Keratinocyte (primary cell): ENCODE results near the gene CACNA2D1. TPM values are rescaled to one million over a fixed set of nuclear protein-coding genes. Genes with fewer than 3 reads are reported as not detected.

Experiments
- DNase-seq: peaks from one replicate; pipeline ENCODE4 v3.0.0-alpha.2; 2011; ENCODE audit warnings: low read depth, missing footprints, low spot score
- FAIRE-seq: peaks from 2 replicates; lab custom pipeline; 2011; peaks lifted over from hg19 to GRCh38; lab: Jason Lieb, UNC
- H2AFZ ChIP-seq: 2 replicates; pipeline ENCODE4 v1.6.0; 2012; ENCODE audit warnings: low read length, control low read depth, inconsistent platforms; ENCODE audit not compliant: control insufficient read depth
- H3K27ac ChIP-seq: 2 replicates; pipeline ENCODE4 v1.5.1; 2011; ENCODE audit warnings: low read length; ENCODE audit not compliant: control insufficient read depth, insufficient read depth
- H3K27me3 ChIP-seq: 3 replicates; pipeline ENCODE4 v1.6.0; 2011; ENCODE audit warnings: low read length; ENCODE audit not compliant: control insufficient read depth, insufficient read depth; ENCODE audit errors: extremely low read depth
- H3K36me3 ChIP-seq, 2 experiments: 2 replicates in 1 of 2; 3 replicates in 1 of 2; pipeline ENCODE4 v1.5.1; 2011; ENCODE audit warnings: low read length in 2 of 2, mild to moderate bottlenecking in 1 of 2; ENCODE audit not compliant: control insufficient read depth in 2 of 2, insufficient read depth in 2 of 2; ENCODE audit errors: extremely low read depth in 1 of 2
- H3K4me1 ChIP-seq: 3 replicates; pipeline ENCODE4 v1.5.1; 2011; ENCODE audit warnings: low read length; ENCODE audit not compliant: control insufficient read depth, insufficient read depth; ENCODE audit errors: extremely low read depth
- H3K4me2 ChIP-seq: 3 replicates; pipeline ENCODE4 v1.6.0; 2011; ENCODE audit warnings: low read depth, low read length; ENCODE audit not compliant: control insufficient read depth, insufficient read depth; ENCODE audit errors: extremely low read depth
- H3K4me3 ChIP-seq, 3 experiments: fragments of 200-600 bp in 1 of 3; sonication (generic) in 1 of 3; 2 replicates in 2 of 3; 3 replicates in 1 of 3; pipeline ENCODE4 v1.5.1; 2011 to 2016; ENCODE audit warnings: low read length in 3 of 3, mild to moderate bottlenecking in 3 of 3, control low read depth in 2 of 3, inconsistent platforms in 1 of 3, low read depth in 1 of 3, mixed read lengths in 1 of 3, mixed run types in 1 of 3, moderate library complexity in 1 of 3; ENCODE audit not compliant: control insufficient read depth in 2 of 3, insufficient read depth in 2 of 3; ENCODE audit errors: extremely low read depth in 1 of 3
- H3K79me2 ChIP-seq: 2 replicates; pipeline ENCODE4 v1.6.0; 2012; ENCODE audit warnings: low read length; ENCODE audit not compliant: control insufficient read depth, insufficient read depth
- H3K9ac ChIP-seq: 3 replicates; pipeline ENCODE4 v1.6.0; 2011; ENCODE audit warnings: low read length; ENCODE audit not compliant: control insufficient read depth, insufficient read depth; ENCODE audit errors: extremely low read depth
- H3K9me1 ChIP-seq: 3 replicates; pipeline ENCODE4 v1.6.0; 2011; ENCODE audit warnings: low read length; ENCODE audit not compliant: control insufficient read depth, insufficient read depth; ENCODE audit errors: extremely low read depth
- H3K9me3 ChIP-seq: 2 replicates; pipeline ENCODE4 v1.5.1; 2012; ENCODE audit warnings: low read depth, low read length; ENCODE audit not compliant: control insufficient read depth
- H4K20me1 ChIP-seq: 3 replicates; pipeline ENCODE4 v1.6.0; 2011; ENCODE audit warnings: low read length; ENCODE audit not compliant: control insufficient read depth, insufficient read depth; ENCODE audit errors: extremely low read depth
- EZH2 ChIP-seq: IDR thresholded peaks from one replicate; pipeline ENCODE4 v1.6.1; 2012; ENCODE audit warnings: inconsistent platforms, mild to moderate bottlenecking, low read length, moderate library complexity
- dilution Hi-C: fragments of 300-500 bp; cut with MboI; formaldehyde crosslinking; loops from one replicate; pipeline ENCODE4 v1.7.0; 2020; ENCODE audit warnings: low sequenced_read_pairs; ENCODE audit not compliant: extremely low pct_ligation_motif_present
- polyA plus RNA-seq, 5 experiments: library from polyadenylated mRNA; depleted of rRNA in 3 of 5; stranded (reverse) in 3 of 5; stranded (forward) in 1 of 5; unstranded in 1 of 5; fragments of >200 nt; gene quantifications; 1 replicate in 1 of 5; 2 replicates in 3 of 5; 3 replicates in 1 of 5; pipeline versions ENCODE4 v1.2.1 to v1.2.3, GENCODE V29; 2011 to 2012; ENCODE audit warnings: missing spikeins in 2 of 5, low read depth in 1 of 5, low replicate concordance in 1 of 5
- TF ChIP-seq, protein P1 (sequence below), 3 experiments: IDR thresholded peaks in 1 of 3; conservative IDR thresholded peaks in 1 of 3; optimal IDR thresholded peaks in 1 of 3; 2 replicates in 2 of 3; 3 replicates in 1 of 3; pipeline versions ENCODE3 to v1.5.1; 2011; ENCODE audit warnings: low read length in 3 of 3, mild to moderate bottlenecking in 3 of 3, moderate library complexity in 2 of 3, control low read depth in 1 of 3, inconsistent platforms in 1 of 3; ENCODE audit not compliant: insufficient read depth in 2 of 3; ENCODE audit errors: extremely low read depth in 1 of 3

The CACNA2D1 gene
- polyA plus RNA-seq, 1 donor (not counting 4 experiments of a cell fraction or from before 2014, with no cell fraction given), result 1.8 TPM

- no peak for FAIRE-seq
- Histone ChIP-seq H3K36me3 (no peaks in the 10 kb centered on the region), H3K27ac (no peak overlapping the region), H3K4me2 (no peak overlapping the region), H3K4me3 (no peak overlapping the region), H3K9me1 (no peaks in the 10 kb centered on the region), H3K9ac (no peak overlapping the region), H3K4me1 (no peaks in the 10 kb centered on the region), H2AFZ (no peak overlapping the region), H3K9me3 (no peaks in the 10 kb centered on the region), H3K79me2 (no peaks in the 10 kb centered on the region), H4K20me1 (no peaks in the 10 kb centered on the region), H3K27me3 (no peaks in the 10 kb centered on the region)
- dilution Hi-C loops, result no loop called here
- TF ChIP-seq EZH2, result no peak
- TF ChIP-seq, protein P1, sequence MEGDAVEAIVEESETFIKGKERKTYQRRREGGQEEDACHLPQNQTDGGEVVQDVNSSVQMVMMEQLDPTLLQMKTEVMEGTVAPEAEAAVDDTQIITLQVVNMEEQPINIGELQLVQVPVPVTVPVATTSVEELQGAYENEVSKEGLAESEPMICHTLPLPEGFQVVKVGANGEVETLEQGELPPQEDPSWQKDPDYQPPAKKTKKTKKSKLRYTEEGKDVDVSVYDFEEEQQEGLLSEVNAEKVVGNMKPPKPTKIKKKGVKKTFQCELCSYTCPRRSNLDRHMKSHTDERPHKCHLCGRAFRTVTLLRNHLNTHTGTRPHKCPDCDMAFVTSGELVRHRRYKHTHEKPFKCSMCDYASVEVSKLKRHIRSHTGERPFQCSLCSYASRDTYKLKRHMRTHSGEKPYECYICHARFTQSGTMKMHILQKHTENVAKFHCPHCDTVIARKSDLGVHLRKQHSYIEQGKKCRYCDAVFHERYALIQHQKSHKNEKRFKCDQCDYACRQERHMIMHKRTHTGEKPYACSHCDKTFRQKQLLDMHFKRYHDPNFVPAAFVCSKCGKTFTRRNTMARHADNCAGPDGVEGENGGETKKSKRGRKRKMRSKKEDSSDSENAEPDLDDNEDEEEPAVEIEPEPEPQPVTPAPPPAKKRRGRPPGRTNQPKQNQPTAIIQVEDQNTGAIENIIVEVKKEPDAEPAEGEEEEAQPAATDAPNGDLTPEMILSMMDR (optimal IDR thresholded peaks at IDR 0.05 in 1 of 3, IDR thresholded peaks at IDR 0.05 in 1 of 3, conservative IDR thresholded peaks at IDR 0.05 in 1 of 3; ENCODE audit: extremely low read depth in 1 of 3, insufficient read depth in 2 of 3, low read length in 3 of 3), result no peak
- no peak for DNase-seq
These were observed 508.8 kb downstream of the CACNA2D1 start for GRCh38 chr7:81934596-81935301.

DNA sequence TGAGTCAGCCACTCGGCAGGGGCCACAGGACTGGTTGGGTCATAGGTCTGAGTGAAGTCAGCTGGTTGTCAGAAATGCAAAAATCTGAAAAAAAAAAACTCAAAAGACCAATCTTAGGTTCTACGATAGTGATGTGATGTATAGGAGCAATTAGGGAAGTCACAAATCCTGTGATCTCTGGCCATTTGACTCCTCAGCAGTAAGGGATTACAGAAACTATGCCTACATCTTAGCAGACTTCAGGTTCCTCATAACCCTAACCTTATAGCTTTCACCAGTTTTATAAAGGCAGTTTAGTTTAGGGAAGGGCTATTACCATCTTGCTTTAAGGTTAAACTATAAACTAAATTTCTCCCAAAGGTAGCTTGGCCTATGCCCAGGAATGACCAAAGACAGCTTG, 510.6 kb downstream of the CACNA2D1 start:
- no peak for TF ChIP-seq EZH2
- TF ChIP-seq, protein P1 (optimal IDR thresholded peaks at IDR 0.05 in 1 of 3, IDR thresholded peaks at IDR 0.05 in 1 of 3, conservative IDR thresholded peaks at IDR 0.05 in 1 of 3; ENCODE audit: extremely low read depth in 1 of 3, insufficient read depth in 2 of 3, low read length in 3 of 3), result no peak
- H3K4me3 ChIP-seq, result no peak overlapping the region
- H3K9ac ChIP-seq, result no peak overlapping the region
- no peaks in the 10 kb centered on the region for H3K9me3 ChIP-seq
- no peaks in the 10 kb centered on the region for H3K27me3 ChIP-seq
- no peaks in the 10 kb centered on the region for H3K36me3 ChIP-seq
- H3K4me2 ChIP-seq, result no peak overlapping the region
- no peaks in the 10 kb centered on the region for H4K20me1 ChIP-seq
- DNase-seq (no peak), FAIRE-seq (no peak)
- dilution Hi-C loops, result no loop called here
- no peaks in the 10 kb centered on the region for H3K79me2 ChIP-seq
- no peak overlapping the region for H2AFZ ChIP-seq
- H3K4me1 ChIP-seq, result no peaks in the 10 kb centered on the region
- no peaks in the 10 kb centered on the region for H3K9me1 ChIP-seq
- no peak overlapping the region for H3K27ac ChIP-seq
